ENCODE measurements around the gene AMMECR1.

AMMECR1 gene

GRCh38 chrX:110281377-110281776 is 36.5 kb downstream of the AMMECR1 start:
- no peak for DNase-seq (ENCODE audit: low read depth)
- no peak for TF ChIP-seq CTCF (conservative IDR thresholded peaks at IDR 0.05; ENCODE audit: low read length)
- no peak overlapping the region for H3K4me3 ChIP-seq (ENCODE audit: low read length)

GRCh38 chrX:110280954-110281353 is 36.9 kb downstream of the AMMECR1 start:
- DNase-seq (ENCODE audit: low read depth): peak; percentile 85
- no peak for TF ChIP-seq CTCF (conservative IDR thresholded peaks at IDR 0.05; ENCODE audit: low read length)
- no peak overlapping the region for H3K4me3 ChIP-seq (ENCODE audit: low read length)

GRCh38 chrX:110277609-110278008 is 40.3 kb downstream of the AMMECR1 start:
- no peak for TF ChIP-seq CTCF (conservative IDR thresholded peaks at IDR 0.05; ENCODE audit: low read length)
- no peak overlapping the region for H3K4me3 ChIP-seq (ENCODE audit: low read length)
- no peak for DNase-seq (ENCODE audit: low read depth)

GRCh38 chrX:110276778-110277177 is 41.1 kb downstream of the AMMECR1 start:
- TF ChIP-seq CTCF (conservative IDR thresholded peaks at IDR 0.05; ENCODE audit: low read length): no peak
- no peak for DNase-seq (ENCODE audit: low read depth)
- no peak overlapping the region for H3K4me3 ChIP-seq (ENCODE audit: low read length)

- no peak for TF ChIP-seq CTCF (conservative IDR thresholded peaks at IDR 0.05; ENCODE audit: low read length)
- no peak for DNase-seq (ENCODE audit: low read depth)
- H3K4me3 ChIP-seq (ENCODE audit: low read length): no peak overlapping the region
Measured at GRCh38 chrX:110268886-110269285, 49.0 kb downstream of the AMMECR1 start.

- no peak for DNase-seq (ENCODE audit: low read depth)
- no peak for TF ChIP-seq CTCF (conservative IDR thresholded peaks at IDR 0.05; ENCODE audit: low read length)
- no peak overlapping the region for H3K4me3 ChIP-seq (ENCODE audit: low read length)
Measured at GRCh38 chrX:110268395-110268794, 49.5 kb downstream of the AMMECR1 start.

- TF ChIP-seq CTCF (conservative IDR thresholded peaks at IDR 0.05; ENCODE audit: low read length): no peak
- no peak for DNase-seq (ENCODE audit: low read depth)
- no peak overlapping the region for H3K4me3 ChIP-seq (ENCODE audit: low read length)
Measured at GRCh38 chrX:110267874-110268273, 50.0 kb downstream of the AMMECR1 start.

Measured in AG10803 (cell line).